Globus pallidus (tissue), 1 donor: Measurements from ENCODE around the gene DCTN1.
"Not testable (repeated sequence)": the region's sequence is repeated elsewhere in the genome, so short reads cannot be mapped to it uniquely, and the experiment has no call there.

Source experiments
- DNase-seq: peaks from one replicate; pipeline ENCODE4 v3.0.0-alpha.2; 2015; ENCODE audit warnings: low spot score

DCTN1 gene

GRCh38 chr2:74379851-74380789 is at the start of gene DCTN1:
Gene DCTN1 (minus strand): TSS chr2:74380311. CDS start chr2:74380037, 274 bp downstream.
- peak; percentile 84 for DNase-seq

GRCh38 chr2:74428675-74429074 is 48.6 kb upstream of the DCTN1 start:
- DNase-seq, result no peak

DNA sequence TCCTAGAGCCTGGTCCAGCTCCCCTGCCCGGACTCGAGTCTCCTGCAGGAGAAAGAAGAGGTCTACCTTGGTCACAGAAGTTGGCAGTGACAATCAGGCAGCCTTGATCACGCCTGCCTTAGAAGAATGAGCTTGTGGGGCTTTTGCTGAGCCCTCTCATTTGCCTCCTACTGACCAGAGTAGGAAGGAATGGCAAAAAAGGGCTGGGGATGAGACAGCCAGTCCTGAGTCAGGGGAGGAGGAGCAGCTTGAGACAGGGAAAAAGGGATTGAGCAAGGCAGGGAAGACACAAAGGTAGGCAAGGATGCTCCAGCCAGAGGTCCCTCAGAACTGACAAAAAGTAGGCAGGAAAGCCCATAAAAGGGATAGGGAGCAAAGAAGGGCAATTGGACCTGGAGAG is 47.4 kb upstream of the DCTN1 start:
- DNase-seq, result no peak

DNA sequence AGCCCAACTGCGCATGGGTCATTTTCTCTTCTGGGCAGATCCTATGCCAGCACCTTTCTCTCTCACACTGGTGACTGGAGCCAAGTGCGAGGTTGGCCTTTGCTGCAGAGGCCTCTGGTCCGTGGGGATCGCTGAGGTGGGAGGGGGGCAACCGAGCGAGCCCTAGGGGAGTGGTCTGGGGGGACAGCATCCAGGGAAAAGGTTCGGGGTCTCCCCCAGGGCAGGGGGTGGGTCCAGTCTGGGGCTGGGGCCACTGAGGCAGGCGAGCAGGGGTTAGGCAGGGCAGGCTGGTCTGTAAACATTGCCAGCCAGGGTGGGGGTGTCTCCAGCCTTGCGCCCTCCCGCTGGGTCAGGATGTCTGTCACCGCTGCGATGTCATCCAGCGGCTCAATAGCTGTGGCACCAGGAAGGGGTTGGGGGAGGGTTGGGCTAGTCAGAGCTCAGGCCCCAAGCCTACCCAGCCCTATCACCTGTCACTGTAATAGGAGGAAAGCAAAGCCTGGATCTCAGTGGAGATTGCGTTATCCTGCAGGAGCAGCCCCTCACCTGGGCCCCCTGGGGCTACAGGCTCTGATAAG is 46.2 kb upstream of the DCTN1 start:
- no peak for DNase-seq

DNA sequence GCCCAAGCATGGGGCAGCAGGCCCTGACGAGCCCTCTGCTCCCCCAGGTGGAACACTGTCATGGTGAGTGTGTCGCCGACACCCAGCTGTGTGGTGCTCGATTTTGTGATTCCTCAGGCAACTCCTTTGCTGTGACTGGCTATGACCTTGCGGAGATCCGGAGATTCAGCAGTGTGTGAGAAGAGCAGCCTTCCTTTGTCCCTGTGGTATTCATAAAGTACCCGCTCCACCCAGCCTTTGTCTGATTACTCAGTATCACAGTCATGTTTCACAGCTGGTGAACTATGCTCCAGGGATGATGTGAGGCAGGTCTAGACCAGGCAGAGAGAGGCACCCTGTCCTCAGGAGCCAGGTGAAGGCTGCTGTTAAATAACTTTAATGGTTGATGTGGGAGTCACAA is 45.4 kb upstream of the DCTN1 start:
- DNase-seq, result no peak

DNA sequence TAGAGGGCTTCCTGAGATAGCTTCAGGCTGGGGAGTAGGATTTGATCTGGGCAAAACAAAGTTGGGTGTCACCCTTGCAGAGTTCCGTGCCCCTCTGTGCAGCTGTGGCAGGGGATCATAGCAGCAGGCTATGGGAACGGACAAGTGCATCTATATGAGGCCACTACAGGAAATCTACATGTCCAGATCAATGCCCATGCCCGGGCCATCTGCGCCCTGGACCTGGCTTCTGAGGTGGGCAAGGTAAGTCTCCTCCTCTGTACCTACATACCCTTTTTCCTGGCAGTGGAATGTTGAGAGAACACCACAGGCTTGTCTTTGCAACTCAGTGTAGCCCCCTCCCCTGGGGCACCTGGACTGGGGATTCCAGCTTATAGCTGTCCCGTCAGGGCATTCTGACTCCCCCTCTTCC is 44.9 kb upstream of the DCTN1 start:
- DNase-seq, result no peak

GRCh38 chr2:74424139-74424992 is 44.3 kb upstream of the DCTN1 start:
- no peak for DNase-seq

DNA sequence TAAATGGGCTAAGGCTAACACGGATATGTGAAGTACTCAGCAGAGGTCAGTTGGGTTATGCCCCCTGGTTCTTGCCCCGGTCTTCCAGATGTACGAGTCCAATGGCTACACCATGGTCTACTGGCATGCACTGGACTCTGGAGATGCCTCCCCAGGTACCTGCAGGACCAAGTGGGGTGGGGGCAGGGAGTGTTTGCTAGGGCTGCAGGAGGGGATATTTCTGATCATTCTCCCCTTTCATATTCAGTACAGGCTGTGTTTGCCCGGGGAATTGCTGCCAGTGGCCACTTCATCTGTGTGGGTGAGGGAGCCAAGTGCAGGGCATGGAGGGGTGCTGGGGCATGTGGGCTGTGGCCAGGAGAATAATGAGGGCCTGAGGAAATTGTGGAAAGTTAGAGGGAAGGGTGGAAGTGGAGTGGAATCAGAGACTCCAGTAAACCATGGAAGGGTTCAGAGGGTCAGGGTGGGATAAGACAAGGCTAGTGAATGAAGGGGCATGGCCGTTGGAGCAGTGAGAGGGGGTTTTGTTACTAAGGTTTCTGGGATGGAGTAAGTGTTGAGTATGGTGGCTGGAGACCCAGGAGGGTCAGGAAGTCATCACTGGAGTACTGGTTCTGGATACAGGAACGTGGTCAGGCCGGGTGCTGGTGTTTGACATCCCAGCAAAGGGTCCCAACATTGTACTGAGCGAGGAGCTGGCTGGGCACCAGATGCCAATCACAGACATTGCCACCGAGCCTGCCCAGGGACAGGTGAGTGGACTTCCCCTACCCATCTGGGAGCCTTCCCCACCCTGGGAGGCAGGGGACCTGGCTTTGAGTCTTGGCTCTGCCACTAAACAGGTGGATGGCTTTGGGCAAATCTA is 43.4 kb upstream of the DCTN1 start:
- no peak for DNase-seq

- no peak for DNase-seq
Measured at GRCh38 chr2:74421221-74421870, 41.2 kb upstream of the DCTN1 start, which contains the start of the genes C2orf81 and WDR54. Gene C2orf81 (minus strand): TSS chr2:74421619. CDS start chr2:74421560, 59 bp downstream. Gene WDR54 (plus strand): TSS chr2:74421730. CDS start chr2:74422154, 424 bp downstream.

DNA sequence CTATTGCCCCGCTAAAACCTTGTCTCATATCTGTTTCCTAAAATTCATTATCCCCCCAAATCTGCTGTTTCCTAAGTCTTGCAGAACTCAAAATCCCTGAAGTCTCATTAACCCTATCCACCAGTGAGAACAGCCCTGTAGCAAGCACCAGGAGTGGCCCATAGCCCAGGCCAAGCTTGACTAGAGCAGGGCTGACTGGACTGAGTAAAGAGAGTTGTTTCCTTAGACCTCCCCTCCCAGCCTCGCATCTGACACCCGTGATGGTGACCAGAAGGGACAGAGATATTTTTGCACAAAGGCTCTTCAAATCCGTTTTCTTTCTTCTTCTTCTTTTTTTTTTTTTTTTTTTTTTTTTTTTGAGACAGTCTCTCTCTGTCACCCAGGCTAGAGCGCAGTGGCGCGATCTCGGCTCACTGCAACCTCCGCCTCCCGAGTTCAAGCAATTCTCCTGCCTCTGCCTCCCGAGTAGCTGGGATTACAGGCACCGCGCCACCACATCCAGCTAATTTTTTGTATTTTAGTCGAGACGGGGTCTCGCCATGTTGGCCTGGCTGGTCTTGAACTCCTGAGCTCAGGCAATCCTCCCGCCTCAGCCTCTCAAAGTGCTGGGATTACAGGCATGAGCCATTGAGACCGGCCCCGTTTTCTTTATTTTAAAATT is 40.5 kb upstream of the DCTN1 start:
- not testable (repeated sequence) for DNase-seq

DNA sequence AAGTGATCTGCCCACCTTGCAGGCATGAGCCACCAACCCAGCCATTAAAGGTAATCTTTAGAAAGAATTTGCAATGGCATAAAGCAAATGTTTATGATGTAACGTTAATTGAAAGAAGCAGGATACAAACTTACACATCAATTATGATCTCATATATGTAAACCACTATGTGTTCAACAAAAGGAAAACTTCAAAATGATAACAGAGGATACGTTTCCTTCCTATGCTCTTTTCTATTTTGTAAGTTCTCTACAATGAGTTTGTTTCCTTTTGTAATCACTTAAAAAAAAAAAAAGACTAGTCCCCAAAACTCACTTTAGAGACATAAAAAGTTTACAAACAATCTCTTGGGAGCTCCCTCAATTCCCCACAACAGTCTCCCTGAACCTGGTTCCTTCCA is 39.9 kb upstream of the DCTN1 start:
- DNase-seq, result no peak

DNA sequence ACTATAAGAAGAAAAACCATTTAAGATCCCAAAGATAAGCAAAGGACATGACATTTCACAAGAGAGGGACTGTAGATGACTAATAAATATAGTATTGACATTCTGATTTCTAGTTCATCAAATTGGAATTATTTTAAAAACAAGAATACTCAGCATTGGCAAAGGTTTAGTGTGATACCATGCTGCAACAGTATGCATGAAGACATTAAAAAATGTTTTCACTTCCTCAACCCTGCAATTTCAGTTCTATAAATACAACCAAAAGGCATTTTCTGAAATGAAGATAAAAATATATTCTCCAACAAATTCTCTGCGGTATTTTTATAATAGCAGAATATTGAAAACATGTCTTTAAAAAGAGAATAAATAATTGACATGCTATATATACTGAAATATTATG is 39.2 kb upstream of the DCTN1 start:
- DNase-seq, result no peak

GRCh38 chr2:74418312-74418711 is 38.2 kb upstream of the DCTN1 start:
- no peak for DNase-seq

GRCh38 chr2:74417763-74418162 is 37.7 kb upstream of the DCTN1 start:
- no peak for DNase-seq

DNA sequence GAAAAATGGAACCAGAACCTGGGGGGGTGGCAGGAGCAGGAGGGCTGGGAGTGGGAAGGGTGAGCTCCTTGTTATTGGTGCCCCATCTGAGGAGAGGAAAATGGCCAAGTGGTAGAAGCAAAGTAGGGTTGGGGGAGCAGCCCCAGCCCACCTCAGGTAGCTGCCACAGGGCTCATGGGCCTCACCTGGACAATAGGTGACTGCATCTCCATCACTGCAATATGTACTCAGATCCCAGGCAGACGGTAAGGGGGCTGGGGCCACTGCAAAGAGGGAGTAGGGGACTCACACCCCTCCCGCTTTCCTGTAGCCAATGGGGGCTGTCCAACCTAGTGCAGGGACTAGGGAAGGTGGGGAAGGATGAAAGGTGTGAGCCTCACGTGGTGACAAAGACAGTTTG is 37.1 kb upstream of the DCTN1 start:
- DNase-seq, result no peak

DNA sequence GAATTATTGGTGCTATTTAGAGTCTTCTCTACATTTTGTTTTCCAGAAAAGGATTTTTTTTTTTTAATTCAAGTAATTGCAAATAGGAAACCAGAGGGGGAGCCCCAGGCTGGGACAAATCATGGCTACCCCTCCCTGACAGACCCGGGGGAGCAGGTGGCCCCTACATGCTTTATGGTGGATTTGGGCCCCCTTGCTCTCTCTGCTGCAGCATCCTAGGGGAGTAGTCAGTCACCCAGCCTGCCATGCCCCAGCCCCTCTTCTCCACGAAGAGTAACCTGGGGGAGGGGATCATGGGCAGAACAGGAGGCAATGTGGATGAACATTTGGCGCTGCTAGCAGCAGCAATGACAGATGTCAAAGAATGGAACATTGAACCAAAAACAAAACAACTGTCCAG is 36.7 kb upstream of the DCTN1 start:
- DNase-seq, result no peak

DNA sequence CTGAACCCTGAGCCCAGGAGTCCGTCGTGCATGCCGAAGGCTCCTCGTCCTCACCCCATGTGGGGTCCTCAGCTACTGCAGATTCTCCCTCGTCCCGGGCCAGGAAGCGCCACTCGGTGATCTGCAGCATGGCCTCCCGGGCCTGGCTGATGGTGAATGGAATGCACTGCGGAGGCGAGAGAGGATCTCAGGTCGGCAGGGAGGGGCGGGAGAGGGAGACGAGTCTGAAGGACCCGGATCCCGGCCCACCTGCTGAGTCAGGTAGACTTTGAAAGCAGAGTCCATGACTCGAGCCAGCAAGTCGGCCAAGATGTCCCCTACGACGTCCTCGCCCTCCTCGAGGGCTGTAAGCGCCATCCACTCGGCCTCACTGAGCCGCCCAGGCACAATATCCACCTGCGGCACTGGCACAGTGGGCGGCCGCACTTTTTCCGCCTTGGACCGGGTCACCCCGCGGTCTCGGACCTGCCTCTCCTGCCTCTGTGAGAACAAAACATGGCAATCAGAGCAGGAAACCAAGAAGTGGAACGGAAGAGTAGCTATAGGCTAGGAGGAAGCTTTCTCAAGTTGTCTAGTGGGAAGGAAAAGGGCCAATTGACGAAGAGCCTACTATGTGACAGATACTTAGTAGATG is 35.8 kb upstream of the DCTN1 start:
- DNase-seq, result no peak

GRCh38 chr2:74414881-74415761 is 35.0 kb upstream of the DCTN1 start:
- DNase-seq, result no peak

- DNase-seq, result no peak
Measured at GRCh38 chr2:74414441-74414840, 34.3 kb upstream of the DCTN1 start.
